Activated T-helper 1 cell treated with anti-CD3 and anti-CD28 coated beads, Interleukin-2, amount 50 U/mL, for 16 hours (primary cell): ENCODE results near the gene HHIP.

ENCODE experiments used
- DNase-seq, 2 donors: peaks; one replicate each; pipeline ENCODE4 v3.0.0-alpha.2; 2020; ENCODE audit warnings: low read depth in 1 of 2, low spot score in 1 of 2

The HHIP gene

DNA sequence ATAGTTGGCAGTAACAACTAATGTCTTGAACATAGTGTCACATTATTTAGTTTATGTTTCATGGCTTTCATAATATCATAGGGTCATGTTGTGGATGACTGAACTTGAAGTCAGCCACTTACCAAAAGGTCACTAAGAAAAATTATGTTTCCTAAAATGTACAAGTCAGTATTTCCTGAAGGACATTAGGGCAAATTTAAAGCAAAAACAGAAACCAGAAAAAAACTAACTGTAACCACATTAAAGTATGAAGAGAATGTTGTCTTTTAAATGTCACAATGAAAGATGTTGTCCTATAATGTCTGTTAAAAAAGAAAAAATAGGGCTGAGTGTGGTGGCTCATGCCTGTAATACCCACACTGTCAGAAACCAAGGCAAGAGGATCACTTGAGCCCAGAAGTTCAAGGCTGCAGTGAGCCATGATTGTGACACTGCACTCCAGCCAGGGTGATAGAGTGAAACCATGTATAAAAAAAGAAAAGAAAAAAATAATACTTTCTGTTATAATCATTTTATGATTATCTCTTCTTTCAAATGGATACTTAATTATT, 55.8 kb downstream of the HHIP start:
- no peak for DNase-seq

DNA sequence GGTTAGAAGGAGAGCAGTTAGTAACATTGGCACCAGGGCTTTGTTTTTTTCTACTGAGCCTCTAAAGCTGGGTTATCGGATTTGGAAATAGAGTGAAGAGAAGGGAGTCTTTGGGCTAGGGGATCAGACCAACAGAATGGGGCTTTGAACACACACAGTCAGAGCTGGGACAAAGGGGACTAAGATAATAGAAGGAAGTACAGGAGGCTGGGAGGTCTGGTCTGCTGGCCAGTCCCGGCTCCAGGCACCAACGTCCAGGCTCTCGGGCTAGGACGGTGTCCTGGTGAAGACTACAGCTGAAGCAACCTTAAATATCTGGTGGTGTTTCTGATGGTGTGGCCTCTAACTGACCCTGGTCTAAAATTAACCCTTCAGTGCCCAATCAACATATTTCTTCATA, 57.5 kb downstream of the HHIP start:
- no peak for DNase-seq

DNA sequence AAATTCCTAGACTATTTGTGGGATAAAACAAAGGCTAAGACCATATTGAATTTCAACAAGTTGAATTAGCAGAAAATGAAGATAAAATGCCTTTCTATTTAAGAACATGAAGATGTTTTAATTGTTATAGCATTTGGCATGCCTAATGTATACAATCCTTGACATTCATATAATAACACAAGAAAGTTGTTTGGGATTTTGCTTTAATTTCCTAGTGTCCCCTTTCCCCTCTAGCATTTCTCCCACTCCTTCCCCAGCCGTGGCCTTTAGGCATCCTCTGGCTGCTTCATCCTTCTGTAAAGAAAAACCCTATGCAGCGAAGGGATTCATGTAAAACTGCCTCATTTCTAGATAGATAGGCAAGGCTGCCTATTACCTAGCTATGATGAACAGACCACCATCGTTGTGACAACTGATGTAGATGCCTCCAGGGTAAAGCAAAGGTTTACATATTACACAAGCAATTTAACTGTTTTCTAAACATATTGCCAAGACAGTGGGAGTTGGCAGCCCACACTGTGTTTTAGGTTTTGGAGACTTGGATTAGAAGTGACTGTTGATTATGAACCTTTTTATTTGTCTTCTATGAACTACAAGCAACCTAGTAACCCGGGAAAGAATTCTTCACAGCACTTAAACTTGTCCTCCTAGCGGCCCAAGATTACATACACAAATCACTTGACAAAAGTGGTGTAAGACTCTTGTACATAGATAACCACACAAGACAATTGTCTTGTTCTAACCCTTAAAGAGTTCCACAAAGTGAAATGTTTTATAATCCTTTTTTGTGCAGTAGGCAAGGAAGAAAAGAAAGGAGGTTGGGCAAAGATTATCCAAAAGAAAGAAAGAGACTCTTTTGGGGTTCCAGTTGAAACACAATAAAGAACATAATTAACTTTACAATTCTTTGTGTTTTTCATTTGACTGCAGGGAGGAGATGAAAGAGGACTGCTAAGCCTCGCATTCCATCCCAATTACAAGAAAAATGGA, 59.9 kb downstream of the HHIP start:
- no peak for DNase-seq

DNA sequence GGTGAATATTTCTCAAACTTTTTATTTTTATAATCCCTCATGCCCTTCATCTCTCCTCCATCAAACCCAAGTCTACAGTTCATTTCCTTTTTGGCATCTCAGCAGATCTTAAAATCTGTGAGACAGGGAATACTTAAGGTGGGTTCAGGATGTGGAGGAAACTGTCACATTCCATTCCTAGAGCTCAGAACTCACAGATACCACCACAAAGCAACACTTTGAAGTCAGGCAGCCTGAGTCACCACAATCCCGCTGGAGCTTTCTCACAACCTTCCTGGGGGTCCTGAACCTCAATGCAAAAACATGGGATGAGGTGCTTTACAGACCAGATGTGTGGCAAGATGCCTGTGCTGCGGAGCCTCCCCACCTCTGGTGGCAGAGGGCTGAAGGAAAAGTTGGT, 63.2 kb downstream of the HHIP start:
- DNase-seq = no peak

DNA sequence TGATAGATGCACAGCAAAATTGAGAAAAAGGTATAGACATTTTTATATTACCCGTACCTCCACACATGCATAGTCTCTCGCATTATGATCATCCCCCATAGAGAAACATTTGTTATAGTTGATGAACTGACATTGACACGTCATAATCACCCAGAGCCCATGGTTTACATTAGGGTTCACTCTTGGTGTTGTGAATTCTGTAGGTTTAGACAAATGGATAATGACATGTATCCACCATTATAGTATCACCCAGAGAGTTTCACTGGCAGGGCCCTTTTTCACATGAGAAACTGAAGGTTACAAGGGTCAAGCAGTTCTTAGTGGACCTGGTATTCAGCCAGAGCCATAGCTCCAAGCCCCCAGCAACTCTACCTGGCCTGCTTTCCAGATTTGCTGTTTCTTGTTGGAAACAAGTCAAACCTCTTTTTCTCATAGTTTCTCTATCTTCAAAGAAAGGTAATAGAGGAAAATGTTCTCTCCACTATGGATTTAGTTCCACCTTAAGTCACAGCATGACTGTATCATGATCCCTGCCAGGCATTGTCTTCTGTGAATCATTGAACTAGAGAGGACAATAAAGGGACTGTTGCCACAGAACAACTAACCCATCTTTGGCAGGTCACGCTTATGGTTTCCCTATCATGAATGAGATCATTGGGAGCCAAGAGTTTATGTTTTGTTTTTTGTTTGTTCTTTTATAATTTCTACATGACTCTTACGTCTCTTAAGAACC, 64.0 kb downstream of the HHIP start:
- no peak for DNase-seq

DNA sequence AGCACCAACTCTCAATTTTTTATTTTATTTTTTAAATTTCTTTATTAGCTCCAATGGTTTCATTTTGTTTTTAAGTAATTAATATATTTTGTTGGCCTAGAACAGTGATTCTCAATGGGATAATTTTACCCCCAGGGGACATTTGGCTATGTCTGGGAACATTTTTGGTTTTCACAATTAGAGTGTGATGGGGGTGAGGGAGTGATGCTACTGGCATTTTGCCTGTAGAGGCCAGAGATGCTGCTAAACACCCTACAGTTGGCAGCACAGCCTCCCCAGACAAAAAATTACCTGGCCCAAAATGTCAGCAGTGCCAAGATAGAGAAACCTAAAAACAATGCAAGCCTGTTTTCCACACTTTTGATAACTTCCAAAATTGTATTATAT, 64.6 kb downstream of the HHIP start:
- DNase-seq = no peak

DNA sequence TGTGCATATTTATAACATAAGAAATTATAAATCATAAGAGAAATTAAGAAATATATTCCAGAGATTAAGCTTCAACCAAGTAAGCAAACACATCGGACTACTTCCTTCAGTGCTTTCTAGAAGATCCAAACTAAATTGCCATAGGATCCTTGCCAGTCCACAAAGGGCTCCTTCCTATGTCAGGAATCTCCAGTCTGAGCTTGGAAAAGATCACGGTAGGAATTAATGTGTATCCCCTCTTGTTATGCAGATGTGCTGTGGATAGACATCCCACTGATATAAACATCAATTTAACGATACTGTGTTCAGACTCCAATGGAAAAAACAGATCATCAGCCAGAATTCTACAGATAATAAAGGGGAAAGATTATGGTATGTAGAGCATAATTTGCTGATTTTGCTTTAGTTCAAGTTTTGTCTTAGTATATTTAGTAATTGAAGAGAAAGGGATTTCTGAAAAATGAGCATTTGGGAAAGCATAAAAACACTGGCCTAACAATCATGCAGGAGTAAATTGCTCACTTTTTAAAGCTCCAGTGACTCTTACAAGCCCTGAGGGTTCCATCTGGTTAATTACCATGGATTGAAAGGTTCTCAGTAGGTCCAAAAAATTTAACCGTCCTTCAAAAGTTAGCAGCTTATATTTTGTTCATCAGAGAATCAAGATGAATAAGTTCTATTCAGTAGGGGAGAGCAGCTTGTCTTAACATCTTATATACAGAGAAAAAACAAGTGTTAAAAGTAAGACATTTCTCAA, 65.9 kb downstream of the HHIP start:
- no peak for DNase-seq

DNA sequence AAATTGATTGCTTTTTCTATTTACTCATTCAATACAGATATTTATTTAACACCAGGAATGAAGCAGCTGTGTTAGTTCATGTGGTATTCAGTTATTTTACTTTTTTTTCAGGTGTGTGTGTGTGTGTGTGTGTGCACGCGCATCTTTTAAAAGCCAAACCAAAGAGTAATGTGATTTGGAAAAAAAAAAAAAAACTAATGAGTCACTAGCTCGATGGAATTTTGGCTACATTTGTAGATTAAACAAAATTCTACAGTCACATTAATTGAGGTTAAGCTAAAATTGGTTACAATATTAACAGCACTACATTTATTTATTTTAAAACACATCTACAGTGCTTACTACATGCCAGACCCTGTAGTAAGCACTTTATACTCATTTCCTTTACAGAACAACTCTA, 66.8 kb downstream of the HHIP start:
- DNase-seq = no peak

DNA sequence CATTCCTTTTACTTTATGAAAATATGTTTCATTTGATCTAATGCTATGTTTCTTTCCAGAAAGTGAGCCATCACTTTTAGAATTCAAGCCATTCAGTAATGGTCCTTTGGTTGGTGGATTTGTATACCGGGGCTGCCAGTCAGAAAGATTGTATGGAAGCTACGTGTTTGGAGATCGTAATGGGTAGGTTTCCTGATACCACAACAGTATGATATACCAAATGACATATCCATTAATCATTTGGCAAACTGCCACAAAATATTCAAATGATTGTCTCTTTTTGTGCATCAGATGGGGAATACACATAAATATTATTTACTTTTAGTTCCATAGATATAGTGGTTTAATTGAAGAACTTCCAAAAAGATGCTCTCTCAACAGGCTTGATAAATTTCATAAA, 68.2 kb downstream of the HHIP start:
- no peak for DNase-seq

DNA sequence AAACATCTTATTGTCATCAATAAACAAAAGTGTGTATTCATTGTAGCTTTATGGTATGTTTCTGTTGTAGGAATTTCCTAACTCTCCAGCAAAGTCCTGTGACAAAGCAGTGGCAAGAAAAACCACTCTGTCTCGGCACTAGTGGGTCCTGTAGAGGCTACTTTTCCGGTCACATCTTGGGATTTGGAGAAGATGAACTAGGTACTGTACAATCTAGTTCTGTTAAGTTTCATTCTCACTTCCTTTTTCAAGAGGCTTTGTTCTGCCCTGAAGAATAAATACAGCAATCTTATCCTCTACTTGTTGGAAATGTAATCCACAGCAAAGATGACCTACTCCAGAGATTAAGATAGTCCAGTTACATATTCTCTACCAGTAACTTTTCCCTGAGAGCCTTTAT, 69.3 kb downstream of the HHIP start:
- no peak for DNase-seq

DNA sequence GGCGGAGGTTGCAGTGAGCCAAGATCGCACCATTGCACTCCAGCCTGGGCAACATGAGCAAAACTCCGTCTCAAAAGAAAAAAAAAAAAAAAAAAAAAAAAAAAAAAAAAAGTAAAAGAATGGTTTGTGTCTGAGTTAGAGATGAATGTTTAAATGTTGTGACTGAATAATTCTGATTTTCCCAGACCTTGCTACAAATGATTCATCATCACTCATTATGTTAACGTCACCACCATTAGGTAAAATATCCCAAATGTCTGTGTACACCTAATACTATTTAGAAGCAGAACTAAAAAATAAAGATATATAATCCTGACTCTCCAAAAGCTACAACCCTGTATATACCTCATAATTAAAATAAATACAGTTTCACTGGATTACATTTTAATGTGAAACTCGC, 70.8 kb downstream of the HHIP start:
- DNase-seq = no peak

DNA sequence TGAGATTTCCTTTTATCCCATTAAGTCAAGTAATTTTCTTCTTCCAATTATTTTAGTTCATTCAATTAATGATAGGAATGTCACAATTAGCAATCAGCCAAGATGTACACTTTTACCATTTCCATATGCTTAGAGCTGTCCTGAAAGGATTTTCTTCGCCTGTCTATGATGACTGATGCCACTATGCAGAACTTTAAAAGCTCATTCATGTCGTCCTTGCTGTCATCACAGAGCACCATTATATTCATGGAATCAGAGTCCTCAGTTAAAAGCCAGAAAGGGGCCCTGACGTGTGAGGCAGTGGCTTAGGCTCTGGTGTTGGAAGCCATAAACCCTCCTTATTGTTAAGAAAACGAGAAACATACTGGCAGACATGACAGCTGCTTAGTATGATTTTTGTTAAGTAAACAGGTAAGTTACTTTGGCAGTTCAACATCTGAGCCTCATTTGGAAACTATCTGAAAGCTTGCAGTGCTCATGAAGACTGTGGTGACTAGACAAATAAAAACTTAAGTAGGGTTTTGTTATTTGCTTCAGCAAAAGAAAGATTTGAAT, 73.1 kb downstream of the HHIP start:
- no peak for DNase-seq

DNA sequence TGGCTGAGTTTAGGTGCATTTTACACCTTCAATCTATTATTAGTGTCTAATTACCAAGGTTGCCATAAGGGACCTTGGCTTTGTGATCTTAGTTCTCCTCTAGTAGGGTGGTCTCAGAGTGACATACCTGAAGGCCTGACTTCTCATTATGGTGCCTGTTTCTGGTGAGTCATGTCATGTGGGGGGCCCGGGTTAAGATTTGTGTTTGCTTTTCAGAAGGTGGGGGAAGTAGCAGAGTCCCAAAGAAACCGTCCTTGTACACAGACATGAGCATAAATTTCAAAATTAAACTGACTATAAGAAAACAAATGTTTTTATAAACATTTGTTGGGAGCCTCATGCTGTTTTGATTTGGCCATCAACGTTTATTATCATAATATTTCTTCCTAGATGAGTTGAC, 74.5 kb downstream of the HHIP start:
- no peak for DNase-seq

DNA sequence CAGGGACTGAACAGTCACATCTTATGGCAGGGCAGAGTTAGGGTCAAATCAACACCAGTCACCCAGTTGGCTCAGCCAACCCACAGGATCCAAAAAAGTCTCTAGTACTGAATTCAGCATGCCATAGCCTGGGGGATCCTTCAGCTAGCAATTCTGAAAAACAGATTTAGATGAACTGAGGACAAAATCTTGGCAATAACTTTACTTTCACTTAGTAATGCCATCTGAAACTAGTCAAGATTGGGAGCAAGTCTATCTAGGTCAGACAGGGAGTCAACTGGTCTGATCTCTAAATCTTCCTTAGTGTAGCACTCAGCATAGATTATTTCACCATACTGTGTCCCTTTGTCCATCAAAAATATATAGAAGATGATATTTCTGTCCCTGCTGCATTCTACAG, 76.0 kb downstream of the HHIP start:
- DNase-seq = no peak

DNA sequence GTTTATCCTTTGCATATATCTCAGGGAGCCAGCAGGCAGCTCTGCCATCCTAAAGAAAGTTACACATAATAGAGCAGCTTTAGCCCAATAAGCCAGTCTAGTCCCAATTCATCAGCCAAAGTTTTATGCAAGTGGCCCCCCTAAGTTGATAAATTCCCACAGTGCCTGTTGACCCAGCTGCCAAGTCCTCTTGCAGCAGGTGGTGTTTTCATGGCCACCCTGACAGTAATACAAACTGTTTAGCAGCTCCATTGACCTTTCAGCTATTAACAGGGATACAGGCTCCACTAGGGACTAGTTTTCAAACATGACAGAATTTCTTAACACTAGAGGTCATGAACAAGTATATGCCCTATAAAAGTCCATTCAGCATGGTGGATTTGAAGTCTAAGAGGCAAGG, 77.5 kb downstream of the HHIP start:
- no peak for DNase-seq

DNA sequence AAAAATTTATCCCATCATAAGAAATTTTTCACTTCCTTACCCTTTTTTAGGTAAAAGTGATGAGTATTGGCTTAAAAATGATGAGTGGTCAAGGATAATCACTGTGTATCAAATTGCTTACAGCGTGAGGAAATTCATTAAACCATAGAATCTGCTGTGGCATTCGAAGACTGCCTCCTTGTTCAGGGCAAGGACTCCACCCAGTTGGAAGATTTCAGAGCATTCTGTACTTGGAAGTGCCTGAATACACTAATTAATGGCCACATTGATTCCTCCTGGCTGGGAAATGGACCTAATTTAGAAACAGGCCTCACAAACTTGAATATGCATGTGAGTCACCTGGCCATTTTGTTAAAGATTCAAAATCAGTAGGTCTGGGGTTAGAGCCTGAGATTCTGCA, 83.2 kb downstream of the HHIP start:
- no peak for DNase-seq

DNA sequence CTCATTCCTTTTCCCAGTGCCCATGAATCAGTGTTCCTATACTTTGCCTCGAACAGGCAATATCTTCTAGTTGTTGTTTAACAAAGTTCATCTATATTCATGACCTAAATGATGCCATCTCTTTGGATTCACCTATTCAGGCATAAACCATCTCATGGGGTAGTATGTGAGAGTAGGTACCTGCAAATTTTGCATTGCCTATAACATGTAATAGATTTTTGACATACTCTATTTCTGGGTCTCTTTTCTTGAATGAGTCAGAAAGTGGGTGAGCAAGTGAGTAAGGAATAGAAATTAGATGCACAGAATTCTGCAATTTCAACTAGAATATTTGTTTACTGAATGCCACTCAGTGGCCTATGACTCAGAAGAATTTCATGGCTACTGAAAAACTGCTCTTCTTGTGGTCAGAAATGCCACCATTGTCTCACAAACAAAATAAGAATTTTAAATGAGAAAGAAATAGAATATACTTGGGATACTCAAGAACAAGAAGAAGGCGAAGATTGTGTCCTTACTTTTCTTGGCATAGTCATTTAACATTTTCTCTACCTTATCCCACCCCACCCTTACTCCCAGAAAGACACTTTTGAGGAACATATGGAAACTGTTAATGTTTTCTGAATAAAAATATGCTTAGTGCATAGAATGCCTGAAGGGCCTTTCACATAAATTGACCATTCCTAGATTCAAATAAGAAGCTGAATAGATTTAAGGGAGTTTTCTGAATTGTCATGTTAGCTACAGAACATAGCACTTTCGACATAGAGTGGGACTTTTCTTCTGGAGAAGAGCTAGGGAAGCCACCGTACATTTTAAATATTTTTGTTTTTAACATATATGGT, 86.8 kb downstream of the HHIP start:
- no peak for DNase-seq

DNA sequence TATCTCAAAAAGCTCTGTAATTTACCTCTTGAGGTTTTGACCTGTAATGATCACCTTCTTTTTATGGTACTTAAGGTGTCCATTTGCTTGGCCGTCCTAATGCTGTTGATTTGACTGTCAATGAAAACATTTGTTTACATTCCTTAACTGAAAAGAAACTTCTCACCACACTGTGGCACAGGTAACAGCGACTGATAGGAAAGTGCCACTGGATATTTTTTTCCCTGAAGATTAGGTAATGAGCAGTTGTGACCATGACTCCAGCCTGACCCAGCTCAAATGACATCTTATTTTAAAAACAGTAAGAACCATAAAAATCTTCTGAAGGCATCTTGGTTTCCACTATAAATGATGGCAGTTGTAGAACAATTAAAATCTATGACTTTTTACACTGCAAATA, 87.6 kb downstream of the HHIP start:
- no peak for DNase-seq

DNA sequence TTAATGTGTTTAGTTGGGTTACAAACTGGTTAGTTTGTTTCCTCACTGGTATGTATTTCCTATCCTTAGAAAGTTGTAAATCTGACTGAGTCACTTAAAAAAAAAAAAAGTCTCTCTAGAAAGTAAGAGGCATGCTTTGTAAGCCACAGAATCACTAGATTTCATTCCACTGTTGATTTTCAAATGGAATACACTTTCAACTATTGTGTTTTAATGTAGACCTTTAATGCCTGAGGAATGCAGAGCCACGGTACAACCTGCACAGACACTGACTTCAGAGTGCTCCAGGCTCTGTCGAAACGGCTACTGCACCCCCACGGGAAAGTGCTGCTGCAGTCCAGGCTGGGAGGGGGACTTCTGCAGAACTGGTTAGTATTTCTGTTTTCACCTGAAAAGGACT, 88.6 kb downstream of the HHIP start:
- no peak for DNase-seq

DNA sequence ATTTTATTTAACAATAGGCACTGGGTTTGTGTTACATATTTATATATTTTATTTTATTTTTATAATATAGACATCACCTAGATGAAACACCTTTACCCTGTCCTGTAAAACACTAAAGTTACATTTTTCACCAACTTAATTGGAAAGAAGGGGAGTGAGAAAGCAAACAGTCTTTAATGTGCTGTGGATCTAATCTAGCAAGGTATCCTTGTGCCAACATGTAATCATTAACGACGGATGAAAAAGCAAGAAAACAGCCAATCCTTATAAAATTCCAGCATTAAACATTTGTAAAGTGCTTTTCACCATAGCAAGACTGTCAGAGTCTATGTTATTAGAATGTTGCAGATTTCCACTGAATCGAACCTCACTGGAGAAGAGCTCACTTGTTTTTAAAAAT, 92.7 kb downstream of the HHIP start:
- no peak for DNase-seq
